ENCODE measurements around the gene CTNNA2. TPM values are rescaled to one million over a fixed set of nuclear protein-coding genes. Genes with fewer than 3 reads are reported as not detected.

The CTNNA2 gene
- total RNA-seq, 2 donors from 2014 or later: 0.17 to 0.88 TPM

DNA sequence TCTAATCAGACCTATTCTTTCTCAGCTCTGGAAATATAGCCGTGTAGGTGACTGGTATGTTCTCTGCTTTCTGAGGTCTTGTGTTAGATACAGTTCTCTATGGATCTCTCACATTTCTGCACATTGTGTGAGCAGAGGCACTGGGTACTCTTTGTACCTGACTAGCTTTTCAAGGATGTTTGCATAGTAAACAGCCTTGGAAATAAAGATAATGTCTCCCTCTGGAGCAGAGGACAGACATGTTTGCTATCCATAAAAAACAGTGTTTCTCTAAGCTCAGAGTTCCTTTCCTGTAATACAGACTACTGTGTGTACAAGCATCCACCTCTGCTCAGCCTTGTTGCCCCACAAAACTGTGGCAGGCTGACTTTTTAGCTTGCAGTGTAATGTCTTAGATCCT lies 279.2 kb downstream of the CTNNA2 start:
- no peaks in the 10 kb centered on the region for H3K9me3 ChIP-seq
- no peak overlapping the region for H3K27ac ChIP-seq
- TF ChIP-seq, protein P1, sequence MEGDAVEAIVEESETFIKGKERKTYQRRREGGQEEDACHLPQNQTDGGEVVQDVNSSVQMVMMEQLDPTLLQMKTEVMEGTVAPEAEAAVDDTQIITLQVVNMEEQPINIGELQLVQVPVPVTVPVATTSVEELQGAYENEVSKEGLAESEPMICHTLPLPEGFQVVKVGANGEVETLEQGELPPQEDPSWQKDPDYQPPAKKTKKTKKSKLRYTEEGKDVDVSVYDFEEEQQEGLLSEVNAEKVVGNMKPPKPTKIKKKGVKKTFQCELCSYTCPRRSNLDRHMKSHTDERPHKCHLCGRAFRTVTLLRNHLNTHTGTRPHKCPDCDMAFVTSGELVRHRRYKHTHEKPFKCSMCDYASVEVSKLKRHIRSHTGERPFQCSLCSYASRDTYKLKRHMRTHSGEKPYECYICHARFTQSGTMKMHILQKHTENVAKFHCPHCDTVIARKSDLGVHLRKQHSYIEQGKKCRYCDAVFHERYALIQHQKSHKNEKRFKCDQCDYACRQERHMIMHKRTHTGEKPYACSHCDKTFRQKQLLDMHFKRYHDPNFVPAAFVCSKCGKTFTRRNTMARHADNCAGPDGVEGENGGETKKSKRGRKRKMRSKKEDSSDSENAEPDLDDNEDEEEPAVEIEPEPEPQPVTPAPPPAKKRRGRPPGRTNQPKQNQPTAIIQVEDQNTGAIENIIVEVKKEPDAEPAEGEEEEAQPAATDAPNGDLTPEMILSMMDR (IDR thresholded peaks at IDR 0.05): no peak

DNA sequence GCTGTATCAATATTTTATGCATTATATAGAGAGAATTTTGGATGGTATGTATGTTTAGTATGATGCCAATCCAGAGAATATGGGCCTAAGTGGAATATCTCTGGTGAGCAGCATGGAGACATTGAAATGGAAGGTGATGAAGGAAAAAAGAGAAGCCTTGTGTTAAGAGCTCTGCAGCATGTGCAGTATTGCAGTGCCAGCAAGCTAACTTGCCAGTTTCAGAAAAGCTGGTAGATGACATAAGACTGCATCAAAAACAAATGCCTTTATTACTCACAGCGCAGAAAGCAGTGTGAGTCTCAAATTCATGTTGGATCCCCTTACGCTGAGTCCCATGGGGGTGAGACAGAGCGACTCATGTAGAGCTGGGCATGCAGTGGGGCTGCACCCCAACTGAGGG lies 280.2 kb downstream of the CTNNA2 start:
- Histone ChIP-seq H3K4me1 (no peaks in the 10 kb centered on the region), H3K9me3 (no peaks in the 10 kb centered on the region), H3K27me3 (no peaks in the 10 kb centered on the region), H3K9ac (ENCODE audit: low read depth in 2 of 2, low read length in 2 of 2) (no peak overlapping the region), H3K36me3 (no peaks in the 10 kb centered on the region), H3K4me3 (no peak overlapping the region), H3K27ac (no peak overlapping the region)
- no peak for DNase-seq
- intact Hi-C loops (cut with DNase I): no loop called here
- TF ChIP-seq, protein P1 (IDR thresholded peaks at IDR 0.05): no peak

More for the DNA sequence above, 279.2 kb downstream of the CTNNA2 start:
- H3K9ac ChIP-seq (ENCODE audit: low read depth in 2 of 2, low read length in 2 of 2): no peak overlapping the region
- intact Hi-C loops (cut with DNase I): no loop called here
- H3K4me3 ChIP-seq: no peak overlapping the region
- no peaks in the 10 kb centered on the region for H3K27me3 ChIP-seq
- H3K4me1 ChIP-seq: no peaks in the 10 kb centered on the region
- DNase-seq: no peak
- H3K36me3 ChIP-seq: no peaks in the 10 kb centered on the region

DNA sequence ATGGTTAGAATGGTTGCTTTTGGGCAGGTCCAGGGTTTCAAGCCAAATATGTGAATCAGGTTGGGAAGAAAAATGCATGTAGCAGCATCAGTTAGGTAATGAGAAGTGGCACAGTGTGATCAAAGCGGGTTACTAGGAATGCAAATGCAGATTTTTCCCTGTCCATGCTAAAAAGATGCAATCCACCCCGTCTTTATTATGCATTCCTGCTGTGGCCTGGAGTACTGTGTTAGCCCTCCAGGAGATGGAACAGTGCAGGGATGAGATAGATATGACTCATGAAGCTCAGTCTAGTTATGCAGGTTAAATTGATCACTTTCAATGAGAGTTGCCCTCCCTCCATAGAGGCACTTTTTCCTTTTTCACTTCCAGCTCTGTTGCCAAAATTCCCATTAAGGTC lies 283.8 kb downstream of the CTNNA2 start:
- DNase-seq: no peak
- Histone ChIP-seq H3K27me3 (no peaks in the 10 kb centered on the region), H3K9ac (ENCODE audit: low read depth in 2 of 2, low read length in 2 of 2) (no peak overlapping the region), H3K27ac (no peak overlapping the region), H3K9me3 (no peaks in the 10 kb centered on the region), H3K4me1 (no peaks in the 10 kb centered on the region), H3K4me3 (no peak overlapping the region), H3K36me3 (no peaks in the 10 kb centered on the region)
- intact Hi-C loops (cut with DNase I): no loop called here
- TF ChIP-seq, protein P1 (IDR thresholded peaks at IDR 0.05): no peak

DNA sequence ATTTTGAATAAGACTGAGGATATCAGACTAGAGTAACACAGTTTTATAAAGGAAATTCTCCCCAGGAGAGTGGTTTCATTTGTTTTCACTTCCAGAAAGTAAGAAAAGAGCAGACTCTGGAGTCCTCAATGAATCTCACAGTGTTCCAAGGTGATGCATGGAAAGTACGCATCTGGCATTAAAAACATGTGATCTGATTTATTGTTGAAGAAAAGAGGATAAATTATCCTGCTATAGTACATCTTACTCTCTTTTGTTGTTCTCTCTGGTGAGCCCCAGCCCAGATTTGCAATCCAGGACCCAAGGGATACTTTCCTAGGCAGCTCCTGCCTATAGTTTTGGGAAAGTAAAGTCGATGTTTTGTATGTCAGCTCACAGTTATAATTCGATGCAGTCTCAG lies 285.9 kb downstream of the CTNNA2 start:
- H3K9ac ChIP-seq (ENCODE audit: low read depth in 2 of 2, low read length in 2 of 2): no peak overlapping the region
- intact Hi-C loops (cut with DNase I): no loop called here
- no peaks in the 10 kb centered on the region for H3K9me3 ChIP-seq
- no peak overlapping the region for H3K4me3 ChIP-seq
- H3K27me3 ChIP-seq: no peaks in the 10 kb centered on the region
- no peak for DNase-seq
- H3K4me1 ChIP-seq: no peaks in the 10 kb centered on the region
- no peak overlapping the region for H3K27ac ChIP-seq
- TF ChIP-seq, protein P1 (IDR thresholded peaks at IDR 0.05): no peak
- H3K36me3 ChIP-seq: no peaks in the 10 kb centered on the region

DNA sequence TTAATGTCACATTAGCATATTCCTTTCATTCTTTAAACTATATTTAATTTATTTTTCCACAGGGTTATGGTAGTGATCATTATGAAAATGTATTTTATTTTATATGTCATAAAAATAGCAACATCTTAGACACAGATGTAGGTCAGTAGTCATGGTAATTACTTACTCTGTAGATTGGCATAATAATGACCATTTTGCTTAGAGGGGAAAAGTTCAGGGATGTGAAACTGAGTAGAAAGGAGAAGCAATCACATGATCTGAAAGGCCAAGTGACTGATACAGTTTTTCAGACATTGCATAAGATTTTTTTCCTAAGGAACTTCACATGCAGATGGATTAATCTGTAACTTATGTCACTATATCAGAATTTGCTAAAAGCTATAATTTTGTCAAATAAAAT lies 286.9 kb downstream of the CTNNA2 start:
- Histone ChIP-seq H3K9me3 (no peaks in the 10 kb centered on the region), H3K9ac (ENCODE audit: low read depth in 2 of 2, low read length in 2 of 2) (no peak overlapping the region), H3K36me3 (no peaks in the 10 kb centered on the region), H3K4me3 (no peak overlapping the region), H3K27ac (no peak overlapping the region), H3K4me1 (no peaks in the 10 kb centered on the region), H3K27me3 (no peaks in the 10 kb centered on the region)
- intact Hi-C loops (cut with DNase I): no loop called here
- no peak for DNase-seq
- TF ChIP-seq, protein P1 (IDR thresholded peaks at IDR 0.05): no peak

DNA sequence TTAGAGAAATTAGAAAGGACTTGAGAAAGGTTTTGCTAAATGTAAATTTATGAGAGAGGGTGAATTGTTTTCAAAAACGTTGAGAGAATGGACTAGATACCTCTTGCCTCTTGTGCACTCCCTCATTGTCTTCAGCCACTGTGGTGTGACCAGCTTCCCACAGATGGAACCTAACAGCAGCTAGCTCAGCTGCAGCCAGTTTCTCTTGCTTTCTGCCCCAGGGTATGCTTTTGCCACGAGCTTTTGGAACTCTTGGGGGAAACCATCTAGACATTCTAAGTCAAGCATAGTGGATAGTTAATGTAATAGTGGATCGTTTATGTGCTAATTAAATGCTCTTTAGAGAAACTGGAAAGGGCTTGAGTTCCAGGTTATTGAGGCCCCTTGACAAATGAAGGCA lies 288.2 kb downstream of the CTNNA2 start:
- no peak for DNase-seq
- no peaks in the 10 kb centered on the region for H3K27me3 ChIP-seq
- intact Hi-C loops (cut with DNase I): no loop called here
- H3K9me3 ChIP-seq: no peaks in the 10 kb centered on the region
- TF ChIP-seq, protein P1 (IDR thresholded peaks at IDR 0.05): no peak
- no peak overlapping the region for H3K27ac ChIP-seq
- H3K9ac ChIP-seq (ENCODE audit: low read depth in 2 of 2, low read length in 2 of 2): no peak overlapping the region
- no peaks in the 10 kb centered on the region for H3K36me3 ChIP-seq
- H3K4me1 ChIP-seq: no peaks in the 10 kb centered on the region
- H3K4me3 ChIP-seq: no peak overlapping the region

All from colonic mucosa (tissue), 4 donors.